PC-9 (cell line): ENCODE data around the gene ZNF319. TPM values are rescaled to one million over a fixed set of nuclear protein-coding genes. Genes with fewer than 3 reads are reported as not detected.

Source experiments
- BruUV-seq: library from RNA; stranded (reverse); fragments of 400-500 nt; replicated peaks from 2 replicates; lab custom pipeline; 2021; lab: Mats Ljungman, UMichigan
- CTCF ChIA-PET: fragments of 300-600 bp; sonication (Branson Sonifier 250); formaldehyde crosslinking; loops from one replicate; lab custom pipeline; 2022; ENCODE audit warnings: antibody characterized with exemption; lab: Charles Lee
- POLR2A ChIA-PET: fragments of 300-600 bp; sonication (Branson Sonifier 250); formaldehyde crosslinking; loops from one replicate; lab custom pipeline; 2022; ENCODE audit warnings: antibody characterized with exemption; ENCODE audit not compliant: unreplicated experiment; lab: Charles Lee
- DNase-seq, 2 experiments: peaks; one replicate each; pipeline versions ENCODE4 v3.0.0 to v3.0.0-alpha.2; 2015 to 2022; ENCODE audit warnings: mixed read lengths in 1 of 2
- H2AFZ ChIP-seq: fragments of 200-600 bp; sonication (generic); 2 replicates; pipeline ENCODE4 v1.8.1; 2017; ENCODE audit warnings: antibody characterized with exemption
- H3F3A ChIP-seq: fragments of 200-600 bp; sonication (generic); 2 replicates; pipeline ENCODE4 v1.8.1; 2017; ENCODE audit warnings: antibody characterized with exemption, mild to moderate bottlenecking, low read depth; ENCODE audit not compliant: insufficient read depth
- H3K27ac ChIP-seq: fragments of 200-600 bp; sonication (generic); 2 replicates; pipeline ENCODE4 v1.6.1; 2016; ENCODE audit warnings: mixed run types
- H3K27me3 ChIP-seq: fragments of 200-600 bp; sonication (generic); 2 replicates; pipeline ENCODE4 v1.6.1; 2016; ENCODE audit warnings: low read depth, mixed run types; ENCODE audit not compliant: insufficient read depth
- H3K36me3 ChIP-seq: fragments of 200-600 bp; sonication (generic); 2 replicates; pipeline ENCODE4 v1.6.1; 2016; ENCODE audit warnings: low read depth, mixed run types
- H3K4me1 ChIP-seq: fragments of 200-600 bp; sonication (generic); replicated peaks from 2 replicates; pipeline ENCODE4 v1.6.1; 2016; ENCODE audit warnings: mixed run types; ENCODE audit not compliant: insufficient read depth
- H3K4me2 ChIP-seq: fragments of 200-600 bp; sonication (generic); 2 replicates; pipeline ENCODE4 v1.6.1; 2017; ENCODE audit warnings: mixed run types
- H3K4me3 ChIP-seq: fragments of 200-600 bp; sonication (generic); 2 replicates; pipeline ENCODE4 v1.6.1; 2016; ENCODE audit warnings: mixed run types
- H3K79me2 ChIP-seq: fragments of 200-600 bp; sonication (generic); 2 replicates; pipeline ENCODE4 v1.6.1; 2017; ENCODE audit warnings: low read depth, mixed run types
- H3K9me2 ChIP-seq: fragments of 200-600 bp; sonication (generic); 2 replicates; pipeline ENCODE4 v1.8.1; 2017; ENCODE audit warnings: mild to moderate bottlenecking; ENCODE audit not compliant: insufficient read depth
- H3K9me3 ChIP-seq: fragments of 200-600 bp; sonication (generic); 2 replicates; pipeline ENCODE4 v1.8.1; 2016; ENCODE audit warnings: low read depth; ENCODE audit not compliant: insufficient read depth
- H4K20me1 ChIP-seq: fragments of 200-600 bp; sonication (generic); 2 replicates; pipeline ENCODE4 v1.8.1; 2017; ENCODE audit not compliant: insufficient read depth
- EZH2 ChIP-seq: fragments of 200-600 bp; sonication (generic); IDR thresholded peaks from 2 replicates; pipeline ENCODE4 v1.8.0; 2017; ENCODE audit warnings: antibody characterized with exemption, low read depth
- intact Hi-C: fragments of 100-400 bp; cut with micrococcal nuclease; formaldehyde crosslinking; loops from one replicate; pipeline ENCODE4 v1.10.0; 2022; ENCODE audit not compliant: unreplicated experiment
- total RNA-seq: library from RNA; stranded (reverse); gene quantifications from 2 replicates; pipeline ENCODE4 v1.2.3, GENCODE V29; 2021
- TF ChIP-seq, protein P1 (sequence below): fragments of 200-600 bp; sonication (generic); conservative IDR thresholded peaks from 2 replicates; pipeline ENCODE4 v1.6.1; 2017; ENCODE audit warnings: mixed run types, antibody characterized with exemption, mild to moderate bottlenecking, moderate library complexity

The ZNF319 gene
- total RNA-seq, 1 experiment from 2014 or later = 11.0 TPM

DNA sequence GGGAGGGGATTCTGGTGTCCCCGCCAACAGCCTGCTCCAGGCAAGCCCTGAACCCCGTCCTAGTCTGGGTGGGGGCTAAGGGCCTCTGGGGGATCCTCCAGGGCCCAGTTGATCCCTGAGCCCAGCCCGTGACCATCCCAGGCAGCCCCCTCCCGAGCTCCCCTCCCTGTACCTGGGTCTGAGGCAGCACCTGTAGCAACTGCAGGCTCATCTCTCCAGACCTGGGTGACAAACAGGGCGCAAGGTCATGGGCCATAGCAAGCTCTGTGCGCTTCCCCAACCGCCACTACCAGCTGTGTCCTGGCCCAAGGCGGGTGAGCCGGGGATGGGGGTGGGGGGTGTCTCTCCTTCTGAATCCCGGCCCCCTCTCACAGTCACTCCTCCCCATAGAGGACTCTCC lies 40.2 kb downstream of the ZNF319 start:
- Histone ChIP-seq H3K9me3 (no peaks in the 10 kb centered on the region), H3K36me3 (no peaks in the 10 kb centered on the region), H3K4me3 (no peak overlapping the region), H3K27ac (no peak overlapping the region), H2AFZ (no peak overlapping the region), H3K27me3 (no peaks in the 10 kb centered on the region), H3K4me2 (no peak overlapping the region), H3F3A (peaks cover 18% of the 10 kb centered on the region; the same call in 1 of the 2 replicates), H4K20me1 (no peaks in the 10 kb centered on the region), H3K9me2 (no peaks in the 10 kb centered on the region), H3K4me1 (peaks cover 29% of the 10 kb centered on the region), H3K79me2 (no peaks in the 10 kb centered on the region)
- DNase-seq = no peak
- no TSS peak for BruUV-seq
- POLR2A ChIA-PET = no interaction called here
- intact Hi-C loops = no loop called here
- CTCF ChIA-PET = no interaction called here
- TF ChIP-seq, protein P1, sequence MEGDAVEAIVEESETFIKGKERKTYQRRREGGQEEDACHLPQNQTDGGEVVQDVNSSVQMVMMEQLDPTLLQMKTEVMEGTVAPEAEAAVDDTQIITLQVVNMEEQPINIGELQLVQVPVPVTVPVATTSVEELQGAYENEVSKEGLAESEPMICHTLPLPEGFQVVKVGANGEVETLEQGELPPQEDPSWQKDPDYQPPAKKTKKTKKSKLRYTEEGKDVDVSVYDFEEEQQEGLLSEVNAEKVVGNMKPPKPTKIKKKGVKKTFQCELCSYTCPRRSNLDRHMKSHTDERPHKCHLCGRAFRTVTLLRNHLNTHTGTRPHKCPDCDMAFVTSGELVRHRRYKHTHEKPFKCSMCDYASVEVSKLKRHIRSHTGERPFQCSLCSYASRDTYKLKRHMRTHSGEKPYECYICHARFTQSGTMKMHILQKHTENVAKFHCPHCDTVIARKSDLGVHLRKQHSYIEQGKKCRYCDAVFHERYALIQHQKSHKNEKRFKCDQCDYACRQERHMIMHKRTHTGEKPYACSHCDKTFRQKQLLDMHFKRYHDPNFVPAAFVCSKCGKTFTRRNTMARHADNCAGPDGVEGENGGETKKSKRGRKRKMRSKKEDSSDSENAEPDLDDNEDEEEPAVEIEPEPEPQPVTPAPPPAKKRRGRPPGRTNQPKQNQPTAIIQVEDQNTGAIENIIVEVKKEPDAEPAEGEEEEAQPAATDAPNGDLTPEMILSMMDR = no peak
- no peak for TF ChIP-seq EZH2

DNA sequence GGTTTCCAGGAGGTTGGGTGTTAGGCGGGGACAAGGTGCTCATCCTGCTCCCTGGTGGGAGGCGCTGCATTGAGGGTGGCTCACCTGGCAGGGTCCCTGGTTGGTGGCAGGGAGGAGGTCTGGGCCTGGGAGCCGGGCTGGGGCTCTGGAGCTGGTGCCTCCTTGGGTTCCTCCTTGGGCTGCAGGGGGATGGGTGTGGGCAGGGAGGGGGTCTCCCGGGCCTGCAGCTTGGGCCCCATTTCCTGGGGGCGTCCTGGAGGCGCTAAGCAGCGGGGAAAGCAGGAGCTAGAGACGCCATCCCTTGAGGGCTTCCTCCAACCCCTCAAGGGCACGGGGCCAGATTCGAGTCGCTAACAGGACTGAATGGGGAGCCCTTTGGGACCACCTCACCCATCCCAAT lies 40.7 kb downstream of the ZNF319 start:
- ChIA-PET POLR2A (no interaction called here), CTCF (no interaction called here)
- Histone ChIP-seq H3F3A (peaks cover 13% of the 10 kb centered on the region; the same call in 1 of the 2 replicates), H3K4me2 (peak overlapping the region; percentile 23), H3K9me3 (no peaks in the 10 kb centered on the region), H3K79me2 (no peaks in the 10 kb centered on the region), H3K36me3 (no peaks in the 10 kb centered on the region), H4K20me1 (no peaks in the 10 kb centered on the region), H3K27ac (no peak overlapping the region), H3K9me2 (no peaks in the 10 kb centered on the region), H3K27me3 (no peaks in the 10 kb centered on the region), H3K4me3 (no peak overlapping the region), H2AFZ (no peak overlapping the region), H3K4me1 (peaks cover 29% of the 10 kb centered on the region)
- intact Hi-C loops = loop anchor here (2.0 kb wide), 1 partner anchor 33 kb away; no protein-coding TSS in a partner anchor
- no TSS peak for BruUV-seq
- DNase-seq = no peak
- TF ChIP-seq, protein P1 = no peak
- TF ChIP-seq EZH2 = no peak

DNA sequence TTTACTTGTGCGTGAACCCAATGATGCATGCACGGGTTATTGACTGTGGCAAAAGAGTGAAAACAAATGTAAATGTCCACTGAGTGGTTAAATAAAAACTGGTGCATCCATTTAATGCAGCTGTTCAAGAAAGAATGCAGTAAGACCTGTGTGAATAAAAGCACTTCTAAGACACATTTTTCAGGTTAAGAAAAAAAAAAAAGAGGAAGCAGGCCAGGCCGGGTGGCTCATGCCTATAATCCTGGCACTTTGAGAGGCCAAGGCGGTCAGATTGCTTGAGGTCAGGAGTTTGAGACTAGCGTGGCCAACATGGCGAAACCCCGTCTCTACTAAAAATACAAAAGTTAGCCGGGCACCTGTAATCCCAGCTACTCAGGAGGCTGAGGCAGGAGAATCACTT lies 41.4 kb downstream of the ZNF319 start:
- ChIA-PET CTCF (interaction anchor here (0.6 kb wide), 1 partner anchor 27 kb away, joined by 3 read pairs; no protein-coding TSS in a partner anchor), POLR2A (interaction anchor here (0.6 to 0.7 kb wide), 2 partner anchors 29 to 565 kb away, joined by 3 read pairs; no protein-coding TSS in a partner anchor)
- no peaks in the 10 kb centered on the region for H3K79me2 ChIP-seq

More for the DNA sequence above, 41.4 kb downstream of the ZNF319 start:
- H3K9me2 ChIP-seq = no peaks in the 10 kb centered on the region
- no peak overlapping the region for H2AFZ ChIP-seq
- BruUV-seq = no TSS peak
- peaks cover 29% of the 10 kb centered on the region for H3K4me1 ChIP-seq
- H3K4me2 ChIP-seq = peak overlapping the region; percentile 23
- peaks cover 10% of the 10 kb centered on the region; the same call in 1 of the 2 replicates for H3F3A ChIP-seq
- TF ChIP-seq, protein P1 = no peak
- no peak for TF ChIP-seq EZH2
- intact Hi-C loops = loop anchor here (2.0 kb wide), 1 partner anchor 34 kb away; no protein-coding TSS in a partner anchor
- H3K27me3 ChIP-seq = no peaks in the 10 kb centered on the region
- no peaks in the 10 kb centered on the region for H4K20me1 ChIP-seq
- H3K36me3 ChIP-seq = no peaks in the 10 kb centered on the region
- peak; percentile 38 to 71 for DNase-seq
- H3K9me3 ChIP-seq = no peaks in the 10 kb centered on the region
- H3K27ac ChIP-seq = no peak overlapping the region
- no peak overlapping the region for H3K4me3 ChIP-seq
